Activated T-helper 17 cell treated with anti-CD3 and anti-CD28 coated beads, Interleukin-2, amount 50 U/mL, for 72 hours (primary cell): Measurements from ENCODE around the gene ACP4. TPM values are rescaled to one million over a fixed set of nuclear protein-coding genes. Genes with fewer than 3 reads are reported as not detected.

Experiments used
- ATAC-seq: fragments of 150-1000 bp; cut with Tn5 transposase; replicated peaks from 2 replicates; pipeline ENCODE4 v1.10.0; 2021; ENCODE audit warnings: mild to moderate bottlenecking, moderate library complexity
- H3K27ac Mint-ChIP-seq: one replicate; pipeline ENCODE4 v1.8.0; 2022; ENCODE audit warnings: mixed read lengths
- H3K27me3 Mint-ChIP-seq: one replicate; pipeline ENCODE4 v1.8.0; 2022; ENCODE audit warnings: mixed read lengths
- H3K36me3 Mint-ChIP-seq: one replicate; pipeline ENCODE4 v1.8.0; 2022; ENCODE audit warnings: low read depth, mild to moderate bottlenecking, mixed read lengths
- H3K4me1 Mint-ChIP-seq: one replicate; pipeline ENCODE4 v1.8.0; 2022; ENCODE audit warnings: mixed read lengths
- H3K4me3 Mint-ChIP-seq: one replicate; pipeline ENCODE4 v1.8.0; 2022; ENCODE audit warnings: mild to moderate bottlenecking, mixed read lengths
- H3K9me3 Mint-ChIP-seq: one replicate; pipeline ENCODE4 v1.8.0; 2022; ENCODE audit warnings: mixed read lengths
- total RNA-seq, 2 donors: library from RNA; stranded (reverse); gene quantifications; one replicate each; pipeline ENCODE4 v1.2.3, GENCODE V29; 2022

Gene ACP4
- total RNA-seq, 2 donors from 2014 or later = not detected

- ATAC-seq = no peak
- Mint-ChIP-seq H3K27me3 (peaks cover 7% of the 10 kb centered on the region), H3K36me3 (no peaks in the 10 kb centered on the region), H3K4me3 (no peak overlapping the region), H3K27ac (no peak overlapping the region), H3K9me3 (no peaks in the 10 kb centered on the region), H3K4me1 (no peaks in the 10 kb centered on the region)
Measured at GRCh38 chr19:50785329-50785728, 4.9 kb upstream of the ACP4 start.

- no peaks in the 10 kb centered on the region for H3K36me3 Mint-ChIP-seq
- H3K4me3 Mint-ChIP-seq = no peak overlapping the region
- no peak overlapping the region for H3K27ac Mint-ChIP-seq
- H3K27me3 Mint-ChIP-seq = no peaks in the 10 kb centered on the region
- no peaks in the 10 kb centered on the region for H3K9me3 Mint-ChIP-seq
- no peaks in the 10 kb centered on the region for H3K4me1 Mint-ChIP-seq
- no peak for ATAC-seq
Measured at GRCh38 chr19:50790922-50791467, 780 bp downstream of the ACP4 start.

- Mint-ChIP-seq H3K27ac (no peak overlapping the region), H3K36me3 (peaks cover under 1% of the 10 kb centered on the region), H3K9me3 (no peaks in the 10 kb centered on the region), H3K4me1 (no peaks in the 10 kb centered on the region), H3K4me3 (no peak overlapping the region), H3K27me3 (no peaks in the 10 kb centered on the region)
- ATAC-seq = no peak
Measured at GRCh38 chr19:50791594-50792271, 1.5 kb downstream of the ACP4 start.

- H3K4me3 Mint-ChIP-seq = no peak overlapping the region
- ATAC-seq = no peak
- no peaks in the 10 kb centered on the region for H3K27me3 Mint-ChIP-seq
- H3K27ac Mint-ChIP-seq = no peak overlapping the region
- no peaks in the 10 kb centered on the region for H3K4me1 Mint-ChIP-seq
- no peaks in the 10 kb centered on the region for H3K9me3 Mint-ChIP-seq
- peaks cover 8% of the 10 kb centered on the region for H3K36me3 Mint-ChIP-seq
Measured at GRCh38 chr19:50792272-50793250, 2.3 kb downstream of the ACP4 start.

- no peak for ATAC-seq
- Mint-ChIP-seq H3K27me3 (no peaks in the 10 kb centered on the region), H3K27ac (no peak overlapping the region), H3K9me3 (no peaks in the 10 kb centered on the region), H3K36me3 (peaks cover 18% of the 10 kb centered on the region), H3K4me1 (no peaks in the 10 kb centered on the region), H3K4me3 (no peak overlapping the region)
Measured at GRCh38 chr19:50793558-50794065, 3.4 kb downstream of the ACP4 start.

- H3K4me1 Mint-ChIP-seq = no peaks in the 10 kb centered on the region
- H3K9me3 Mint-ChIP-seq = no peaks in the 10 kb centered on the region
- peak overlapping the region; percentile 43 for H3K27ac Mint-ChIP-seq
- peak; percentile 25 for ATAC-seq
- no peaks in the 10 kb centered on the region for H3K27me3 Mint-ChIP-seq
- H3K4me3 Mint-ChIP-seq = no peak overlapping the region
- peaks cover 22% of the 10 kb centered on the region for H3K36me3 Mint-ChIP-seq
Measured at GRCh38 chr19:50794074-50794875, 4.1 kb downstream of the ACP4 start.

- Mint-ChIP-seq H3K36me3 (peaks cover 30% of the 10 kb centered on the region), H3K9me3 (no peaks in the 10 kb centered on the region), H3K4me3 (no peak overlapping the region), H3K27me3 (no peaks in the 10 kb centered on the region), H3K4me1 (no peaks in the 10 kb centered on the region), H3K27ac (no peak overlapping the region)
- ATAC-seq = peak; percentile 9
Measured at GRCh38 chr19:50794876-50795663, 4.9 kb downstream of the ACP4 start.

GRCh38 chr19:50795664-50796073 is 5.5 kb downstream of the ACP4 start:
- Mint-ChIP-seq H3K4me3 (no peak overlapping the region), H3K4me1 (no peaks in the 10 kb centered on the region), H3K27me3 (no peaks in the 10 kb centered on the region), H3K27ac (no peak overlapping the region), H3K36me3 (peaks cover 36% of the 10 kb centered on the region), H3K9me3 (no peaks in the 10 kb centered on the region)
- ATAC-seq = no peak

- H3K4me1 Mint-ChIP-seq = no peaks in the 10 kb centered on the region
- peaks cover 41% of the 10 kb centered on the region for H3K36me3 Mint-ChIP-seq
- H3K9me3 Mint-ChIP-seq = no peaks in the 10 kb centered on the region
- no peak overlapping the region for H3K4me3 Mint-ChIP-seq
- H3K27ac Mint-ChIP-seq = no peak overlapping the region
- ATAC-seq = peak; percentile 9
- H3K27me3 Mint-ChIP-seq = no peaks in the 10 kb centered on the region
Measured at GRCh38 chr19:50796128-50796633, 6.0 kb downstream of the ACP4 start.

- H3K27ac Mint-ChIP-seq = no peak overlapping the region
- no peaks in the 10 kb centered on the region for H3K9me3 Mint-ChIP-seq
- H3K4me1 Mint-ChIP-seq = no peaks in the 10 kb centered on the region
- H3K4me3 Mint-ChIP-seq = no peak overlapping the region
- H3K36me3 Mint-ChIP-seq = peaks cover 47% of the 10 kb centered on the region
- no peaks in the 10 kb centered on the region for H3K27me3 Mint-ChIP-seq
- no peak for ATAC-seq
Measured at GRCh38 chr19:50796634-50797428, 6.6 kb downstream of the ACP4 start.

- ATAC-seq = no peak
- no peaks in the 10 kb centered on the region for H3K27me3 Mint-ChIP-seq
- no peak overlapping the region for H3K27ac Mint-ChIP-seq
- peaks cover 53% of the 10 kb centered on the region for H3K36me3 Mint-ChIP-seq
- H3K4me1 Mint-ChIP-seq = no peaks in the 10 kb centered on the region
- H3K4me3 Mint-ChIP-seq = no peak overlapping the region
- H3K9me3 Mint-ChIP-seq = no peaks in the 10 kb centered on the region
Measured at GRCh38 chr19:50797429-50797780, 7.2 kb downstream of the ACP4 start.

GRCh38 chr19:50797781-50798658 is 7.8 kb downstream of the ACP4 start:
- Mint-ChIP-seq H3K4me3 (no peak overlapping the region), H3K36me3 (peaks cover 59% of the 10 kb centered on the region), H3K27me3 (no peaks in the 10 kb centered on the region), H3K9me3 (no peaks in the 10 kb centered on the region), H3K27ac (no peak overlapping the region), H3K4me1 (no peaks in the 10 kb centered on the region)
- ATAC-seq = no peak
